ENCODE results near the gene TGFA. TPM values are rescaled to one million over a fixed set of nuclear protein-coding genes. Genes with fewer than 3 reads are reported as not detected.

The TGFA gene
- total RNA-seq, 1 donor from 2014 or later = 1.4 TPM

- DNase-seq (ENCODE audit: low read depth, low spot score) = no peak
- TF ChIP-seq, protein P1, sequence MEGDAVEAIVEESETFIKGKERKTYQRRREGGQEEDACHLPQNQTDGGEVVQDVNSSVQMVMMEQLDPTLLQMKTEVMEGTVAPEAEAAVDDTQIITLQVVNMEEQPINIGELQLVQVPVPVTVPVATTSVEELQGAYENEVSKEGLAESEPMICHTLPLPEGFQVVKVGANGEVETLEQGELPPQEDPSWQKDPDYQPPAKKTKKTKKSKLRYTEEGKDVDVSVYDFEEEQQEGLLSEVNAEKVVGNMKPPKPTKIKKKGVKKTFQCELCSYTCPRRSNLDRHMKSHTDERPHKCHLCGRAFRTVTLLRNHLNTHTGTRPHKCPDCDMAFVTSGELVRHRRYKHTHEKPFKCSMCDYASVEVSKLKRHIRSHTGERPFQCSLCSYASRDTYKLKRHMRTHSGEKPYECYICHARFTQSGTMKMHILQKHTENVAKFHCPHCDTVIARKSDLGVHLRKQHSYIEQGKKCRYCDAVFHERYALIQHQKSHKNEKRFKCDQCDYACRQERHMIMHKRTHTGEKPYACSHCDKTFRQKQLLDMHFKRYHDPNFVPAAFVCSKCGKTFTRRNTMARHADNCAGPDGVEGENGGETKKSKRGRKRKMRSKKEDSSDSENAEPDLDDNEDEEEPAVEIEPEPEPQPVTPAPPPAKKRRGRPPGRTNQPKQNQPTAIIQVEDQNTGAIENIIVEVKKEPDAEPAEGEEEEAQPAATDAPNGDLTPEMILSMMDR (conservative IDR thresholded peaks at IDR 0.05) = no peak
- Mint-ChIP-seq H3K27ac (ENCODE audit: unreplicated experiment) (no peak overlapping the region), H3K4me3 (no peak overlapping the region), H3K4me1 (peaks cover 25% of the 10 kb centered on the region), H3K9me3 (no peaks in the 10 kb centered on the region), H3K36me3 (ENCODE audit: low read depth) (no peaks in the 10 kb centered on the region), H3K27me3 (ENCODE audit: low read depth) (peaks cover 64% of the 10 kb centered on the region)
These were observed 4.4 kb downstream of the TGFA start for GRCh38 chr2:70549064-70549710.

DNA sequence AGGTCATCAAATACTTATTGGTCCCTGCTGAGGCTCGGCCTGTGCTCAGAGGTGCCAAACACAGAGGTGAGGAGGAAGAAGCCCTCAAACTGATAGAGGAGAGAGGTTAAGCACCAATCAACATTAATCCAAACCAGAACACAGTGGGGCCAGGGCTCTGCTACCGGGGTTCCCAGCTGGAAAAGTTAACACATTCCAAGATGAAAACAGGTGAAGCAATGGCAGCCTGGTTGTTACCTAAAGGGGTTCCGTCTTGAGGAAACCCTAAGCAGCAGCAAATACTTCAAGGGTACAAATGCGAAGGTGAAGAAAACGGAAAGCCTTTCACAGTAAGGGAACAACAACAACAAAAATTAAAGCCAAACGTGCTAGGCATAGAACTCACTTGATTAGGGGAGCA is 5.4 kb downstream of the TGFA start:
- Mint-ChIP-seq H3K36me3 (ENCODE audit: low read depth) (no peaks in the 10 kb centered on the region), H3K4me3 (no peak overlapping the region), H3K27me3 (ENCODE audit: low read depth) (peaks cover 61% of the 10 kb centered on the region), H3K27ac (ENCODE audit: unreplicated experiment) (no peak overlapping the region), H3K4me1 (peaks cover 22% of the 10 kb centered on the region), H3K9me3 (no peaks in the 10 kb centered on the region)
- no peak for DNase-seq (ENCODE audit: low read depth, low spot score)
- TF ChIP-seq, protein P1 (conservative IDR thresholded peaks at IDR 0.05) = no peak

- no peaks in the 10 kb centered on the region for H3K9me3 Mint-ChIP-seq
- TF ChIP-seq, protein P1 (conservative IDR thresholded peaks at IDR 0.05) = no peak
- DNase-seq (ENCODE audit: low read depth, low spot score) = no peak
- H3K4me3 Mint-ChIP-seq = no peak overlapping the region
- peaks cover 9% of the 10 kb centered on the region for H3K4me1 Mint-ChIP-seq
- peaks cover 47% of the 10 kb centered on the region for H3K27me3 Mint-ChIP-seq (ENCODE audit: low read depth)
- no peak overlapping the region for H3K27ac Mint-ChIP-seq (ENCODE audit: unreplicated experiment)
- no peaks in the 10 kb centered on the region for H3K36me3 Mint-ChIP-seq (ENCODE audit: low read depth)
These were observed 6.7 kb downstream of the TGFA start for GRCh38 chr2:70546885-70547284.

GRCh38 chr2:70546376-70546775 is 7.2 kb downstream of the TGFA start:
- DNase-seq (ENCODE audit: low read depth, low spot score) = no peak
- no peak overlapping the region for H3K4me3 Mint-ChIP-seq
- TF ChIP-seq, protein P1 (conservative IDR thresholded peaks at IDR 0.05) = no peak
- no peak overlapping the region for H3K27ac Mint-ChIP-seq (ENCODE audit: unreplicated experiment)
- no peaks in the 10 kb centered on the region for H3K36me3 Mint-ChIP-seq (ENCODE audit: low read depth)
- peaks cover 6% of the 10 kb centered on the region for H3K4me1 Mint-ChIP-seq
- peaks cover 42% of the 10 kb centered on the region for H3K27me3 Mint-ChIP-seq (ENCODE audit: low read depth)
- no peaks in the 10 kb centered on the region for H3K9me3 Mint-ChIP-seq

DNA sequence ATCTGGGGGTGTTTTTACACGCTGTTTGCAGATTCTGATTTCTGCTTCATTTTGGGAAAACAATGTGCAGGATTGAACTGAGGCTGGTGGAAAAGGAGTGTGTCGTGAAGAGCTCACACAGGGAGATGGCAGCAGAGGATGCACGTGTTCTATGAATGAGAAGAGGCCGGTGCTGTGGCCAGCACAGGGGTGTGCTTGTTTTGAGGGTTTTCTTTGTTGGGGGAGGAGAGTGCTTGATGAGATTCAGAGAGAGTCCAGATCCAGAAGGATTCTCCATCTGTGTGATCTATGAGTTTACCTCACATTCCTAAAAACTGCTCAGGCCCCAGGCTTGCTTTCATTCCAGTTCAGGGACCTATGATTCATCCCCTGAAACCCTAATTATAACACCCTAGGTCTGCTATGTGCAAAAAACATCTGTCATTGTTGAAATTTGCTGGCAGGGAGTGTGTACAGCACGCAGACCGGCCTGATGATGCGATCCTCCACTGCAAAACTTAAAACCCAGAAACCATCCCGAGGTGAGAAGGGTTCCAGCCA is 12.1 kb downstream of the TGFA start:
- DNase-seq (ENCODE audit: low read depth, low spot score) = no peak
- TF ChIP-seq, protein P1 (conservative IDR thresholded peaks at IDR 0.05) = no peak
- peaks cover 12% of the 10 kb centered on the region for H3K27me3 Mint-ChIP-seq (ENCODE audit: low read depth)
- no peak overlapping the region for H3K4me3 Mint-ChIP-seq
- H3K36me3 Mint-ChIP-seq (ENCODE audit: low read depth) = no peaks in the 10 kb centered on the region
- H3K9me3 Mint-ChIP-seq = peaks cover 4% of the 10 kb centered on the region
- H3K4me1 Mint-ChIP-seq = peaks cover 5% of the 10 kb centered on the region
- no peak overlapping the region for H3K27ac Mint-ChIP-seq (ENCODE audit: unreplicated experiment)

Data from neural crest cell (in vitro differentiated cells).